Suprapubic skin (tissue), 4 donors: ENCODE measurements around the gene KAT2B. TPM values are rescaled to one million over a fixed set of nuclear protein-coding genes. Genes with fewer than 3 reads are reported as not detected.

ENCODE experiments used
- DNase-seq, 2 donors: peaks; one replicate each; pipeline ENCODE4 v3.0.0-alpha.2; 2019; ENCODE audit warnings: low spot score in 2 of 2
- H3K27ac ChIP-seq: fragments of 200-600 bp; sonication (generic); one replicate; pipeline ENCODE4 v1.5.1; 2019
- H3K27me3 ChIP-seq: fragments of 200-600 bp; sonication (generic); one replicate; pipeline ENCODE4 v1.5.1; 2019
- H3K36me3 ChIP-seq: fragments of 200-600 bp; sonication (generic); one replicate; pipeline ENCODE4 v1.5.1; 2019
- H3K4me1 ChIP-seq: fragments of 200-600 bp; sonication (generic); one replicate; pipeline ENCODE4 v1.5.1; 2019
- H3K4me3 ChIP-seq: fragments of 200-600 bp; sonication (generic); one replicate; pipeline ENCODE4 v1.5.1; 2019; ENCODE audit warnings: mild to moderate bottlenecking
- H3K9me3 ChIP-seq: fragments of 200-600 bp; sonication (generic); one replicate; pipeline ENCODE4 v1.5.1; 2019
- CTCF ChIP-seq, 2 donors: fragments of 200-600 bp in 1 of 2; fragments of 450-650 bp in 1 of 2; sonication (generic) in 1 of 2; IDR thresholded peaks; one replicate each; pipeline ENCODE4 v1.5.1; 2016 to 2019; ENCODE audit warnings: antibody characterized with exemption in 2 of 2, mild to moderate bottlenecking in 1 of 2, moderate library complexity in 1 of 2
- EP300 ChIP-seq: sonication (generic); formaldehyde crosslinking; IDR thresholded peaks from one replicate; pipeline ENCODE4 v1.6.1; 2017; ENCODE audit warnings: antibody characterized with exemption
- POLR2A ChIP-seq, 2 donors: fragments of 450-650 bp; IDR thresholded peaks; one replicate each; pipeline ENCODE4 v1.6.1; 2017; ENCODE audit warnings: antibody characterized with exemption in 2 of 2, mild to moderate bottlenecking in 2 of 2, moderate library complexity in 2 of 2
- POLR2AphosphoS5 ChIP-seq, 3 donors: sonication (generic); formaldehyde crosslinking; IDR thresholded peaks; one replicate each; pipeline ENCODE4 v1.6.1; 2017; ENCODE audit warnings: antibody characterized with exemption in 3 of 3
- WGBS: methylation state at CpG from one replicate; pipeline ENCODE4 v1.1.5; 2018; 5-methylcytosine and 5-hydroxymethylcytosine counted together
- total RNA-seq, 4 donors: library from RNA; depleted of rRNA; stranded (reverse); fragments of >200 nt; gene quantifications; one replicate each; pipeline ENCODE4 v1.1.0, GENCODE V29; 2016

KAT2B gene
- total RNA-seq, 4 donors from 2014 or later = 35.7 to 63.7 (median 40.2) TPM

GRCh38 chr3:20037255-20037996 lies 2.8 kb upstream of the KAT2B start:
- no peaks in the 10 kb centered on the region for H3K27me3 ChIP-seq
- H3K4me1 ChIP-seq = peaks cover 24% of the 10 kb centered on the region
- no peaks in the 10 kb centered on the region for H3K9me3 ChIP-seq
- no peak for TF ChIP-seq EP300
- no peak for TF ChIP-seq POLR2AphosphoS5 (IDR thresholded peaks at IDR 0.05)
- no peak for TF ChIP-seq POLR2A (IDR thresholded peaks at IDR 0.05)
- TF ChIP-seq CTCF (IDR thresholded peaks at IDR 0.05) = no peak
- no peak overlapping the region for H3K27ac ChIP-seq
- H3K36me3 ChIP-seq = no peaks in the 10 kb centered on the region
- DNase-seq = no peak
- H3K4me3 ChIP-seq = no peak overlapping the region
- WGBS = 91% methylated on average over 1 of the region's 1 CpG

GRCh38 chr3:20038699-20039465 lies 1.4 kb upstream of the KAT2B start:
- Histone ChIP-seq H3K4me1 (peaks cover 39% of the 10 kb centered on the region), H3K36me3 (no peaks in the 10 kb centered on the region), H3K4me3 (peak overlapping the region; percentile 92), H3K27ac (peak overlapping the region; percentile 90), H3K9me3 (no peaks in the 10 kb centered on the region), H3K27me3 (no peaks in the 10 kb centered on the region)
- no peak for TF ChIP-seq CTCF (IDR thresholded peaks at IDR 0.05)
- no peak for TF ChIP-seq POLR2AphosphoS5 (IDR thresholded peaks at IDR 0.05)
- TF ChIP-seq EP300 = no peak
- no peak for TF ChIP-seq POLR2A (IDR thresholded peaks at IDR 0.05)
- WGBS = 33% methylated on average over 16 of the region's 16 CpGs
- no peak for DNase-seq

- TF ChIP-seq EP300 = no peak
- no peak for TF ChIP-seq CTCF (IDR thresholded peaks at IDR 0.05)
- TF ChIP-seq POLR2A (IDR thresholded peaks at IDR 0.05) = no peak
- TF ChIP-seq POLR2AphosphoS5 (IDR thresholded peaks at IDR 0.05) = no peak
- Histone ChIP-seq H3K36me3 (no peaks in the 10 kb centered on the region), H3K27me3 (no peaks in the 10 kb centered on the region), H3K9me3 (no peaks in the 10 kb centered on the region), H3K4me3 (peak overlapping the region; percentile 92), H3K4me1 (peaks cover 44% of the 10 kb centered on the region), H3K27ac (peak overlapping the region; percentile 90)
- WGBS = 1% methylated on average over 4 of the region's 4 CpGs
- no peak for DNase-seq
Observed at GRCh38 chr3:20039466-20039764, 831 bp upstream of the KAT2B start.

GRCh38 chr3:20040548-20041196 lies 426 bp downstream of the KAT2B start:
- Histone ChIP-seq H3K4me3 (peak overlapping the region; percentile 92), H3K36me3 (no peaks in the 10 kb centered on the region), H3K27me3 (no peaks in the 10 kb centered on the region), H3K9me3 (no peaks in the 10 kb centered on the region), H3K4me1 (peaks cover 50% of the 10 kb centered on the region), H3K27ac (peak overlapping the region; percentile 90)
- WGBS = under 1% methylated on average over 10 of the region's 64 CpGs
- TF ChIP-seq POLR2AphosphoS5 (IDR thresholded peaks at IDR 0.05) = peak in 1 of 3 donors; percentile 37
- peak in 1 of 2 donors; percentile 8 for TF ChIP-seq CTCF (IDR thresholded peaks at IDR 0.05)
- no peak for TF ChIP-seq EP300
- peak in 1 of 2 donors; percentile 10 for TF ChIP-seq POLR2A (IDR thresholded peaks at IDR 0.05)
- DNase-seq = peak; percentile 81 to 88
